ENCODE results near the gene SPRN. TPM values are rescaled to one million over a fixed set of nuclear protein-coding genes. Genes with fewer than 3 reads are reported as not detected.
"Not testable (repeated sequence)": the region's sequence is repeated elsewhere in the genome, so short reads cannot be mapped to it uniquely, and the experiment has no call there.

Gene SPRN
- total RNA-seq (2014; rRNA removed; shearing (Covaris generic)): not detected in 2 replicates

GRCh38 chr10:133424601-133425000 is at the start of gene SPRN:
Gene SPRN (minus strand): TSS chr10:133424625. CDS start chr10:133423681, 944 bp downstream.
- DNase-seq (ENCODE audit: low read depth): not testable (repeated sequence)

- no peak for DNase-seq (ENCODE audit: low read depth)
These were observed 49.6 kb upstream of the SPRN start for GRCh38 chr10:133474027-133474426.

- DNase-seq (ENCODE audit: low read depth): no peak
These were observed 48.8 kb upstream of the SPRN start for GRCh38 chr10:133473270-133473669.

GRCh38 chr10:133471300-133472109 is 47.1 kb upstream of the SPRN start:
- DNase-seq (ENCODE audit: low read depth): no peak

GRCh38 chr10:133469205-133469604 is 44.8 kb upstream of the SPRN start:
- DNase-seq (ENCODE audit: low read depth): not testable (repeated sequence)

GRCh38 chr10:133467286-133467911 is 43.0 kb upstream of the SPRN start:
- DNase-seq (ENCODE audit: low read depth): no peak

- DNase-seq (ENCODE audit: low read depth): no peak
These were observed 42.4 kb upstream of the SPRN start for GRCh38 chr10:133466683-133467275.

GRCh38 chr10:133465950-133466474 is 41.6 kb upstream of the SPRN start:
- DNase-seq (ENCODE audit: low read depth): no peak

- DNase-seq (ENCODE audit: low read depth): no peak
These were observed 40.9 kb upstream of the SPRN start for GRCh38 chr10:133465191-133465949.

- no peak for DNase-seq (ENCODE audit: low read depth)
These were observed 40.2 kb upstream of the SPRN start for GRCh38 chr10:133464582-133465031.

GRCh38 chr10:133462512-133463305 is 38.3 kb upstream of the SPRN start:
- no peak for DNase-seq (ENCODE audit: low read depth)

GRCh38 chr10:133461841-133462240 is 37.4 kb upstream of the SPRN start:
- no peak for DNase-seq (ENCODE audit: low read depth)

- no peak for DNase-seq (ENCODE audit: low read depth)
These were observed 36.6 kb upstream of the SPRN start for GRCh38 chr10:133461027-133461426.

GRCh38 chr10:133460208-133460769 is 35.9 kb upstream of the SPRN start:
- DNase-seq (ENCODE audit: low read depth): no peak

- DNase-seq (ENCODE audit: low read depth): no peak
These were observed 35.2 kb upstream of the SPRN start for GRCh38 chr10:133459454-133460207.

- DNase-seq (ENCODE audit: low read depth): no peak
These were observed 34.5 kb upstream of the SPRN start for GRCh38 chr10:133458710-133459453.

GRCh38 chr10:133458021-133458709 is 33.7 kb upstream of the SPRN start:
- no peak for DNase-seq (ENCODE audit: low read depth)

GRCh38 chr10:133457100-133457841 is 32.8 kb upstream of the SPRN start:
- DNase-seq (ENCODE audit: low read depth): no peak
